Osteoblast (primary cell): ENCODE measurements around the gene SRRM5. TPM values are rescaled to one million over a fixed set of nuclear protein-coding genes. Genes with fewer than 3 reads are reported as not detected.

Source experiments
- DNase-seq: peaks from one replicate; pipeline ENCODE4 v3.0.0; 2011; ENCODE audit warnings: low spot score, mixed read lengths; ENCODE audit not compliant: insufficient read length; ENCODE audit errors: missing footprints
- H2AFZ ChIP-seq: 2 replicates; pipeline ENCODE4 v1.6.0; 2011; ENCODE audit warnings: mild to moderate bottlenecking, low read length
- H3K27ac ChIP-seq: 2 replicates; pipeline ENCODE4 v1.5.1; 2011; ENCODE audit warnings: mild to moderate bottlenecking, low read depth, low read length, moderate library complexity
- H3K27me3 ChIP-seq: 2 replicates; pipeline ENCODE4 v1.6.0; 2012; ENCODE audit warnings: mild to moderate bottlenecking, control low read depth, inconsistent platforms, low read length, moderate library complexity; ENCODE audit not compliant: insufficient read depth
- H3K36me3 ChIP-seq: 2 replicates; pipeline ENCODE4 v1.5.1; 2011; ENCODE audit warnings: mild to moderate bottlenecking, low read length, control low read depth, moderate library complexity; ENCODE audit not compliant: insufficient read depth
- H3K4me1 ChIP-seq: 2 replicates; pipeline ENCODE4 v1.5.1; 2011; ENCODE audit warnings: mild to moderate bottlenecking, low read length, control low read depth, moderate library complexity; ENCODE audit not compliant: insufficient read depth
- H3K4me2 ChIP-seq: 2 replicates; pipeline ENCODE4 v1.6.0; 2011; ENCODE audit warnings: mild to moderate bottlenecking, low read length; ENCODE audit not compliant: insufficient read depth
- H3K4me3 ChIP-seq: fragments of 200-600 bp; sonication (generic); 3 replicates; pipeline ENCODE4 v1.5.1; 2012; ENCODE audit warnings: mild to moderate bottlenecking, low read length, inconsistent platforms; ENCODE audit not compliant: insufficient read depth
- H3K79me2 ChIP-seq: 2 replicates; pipeline ENCODE4 v1.6.0; 2012; ENCODE audit warnings: mild to moderate bottlenecking, low read length, control low read depth, inconsistent platforms; ENCODE audit not compliant: insufficient read depth
- H3K9me3 ChIP-seq: 2 replicates; pipeline ENCODE4 v1.5.1; 2011; ENCODE audit warnings: low read depth, low read length, control low read depth
- H4K20me1 ChIP-seq: 2 replicates; pipeline ENCODE4 v1.6.0; 2012; ENCODE audit warnings: mild to moderate bottlenecking, low read length, control low read depth; ENCODE audit not compliant: insufficient read depth
- total RNA-seq: library from RNA; depleted of rRNA; stranded (reverse); fragments of >200 nt; gene quantifications from 2 replicates; pipeline ENCODE4 v1.2.3, GENCODE V29; 2012
- TF ChIP-seq, protein P1 (sequence below): IDR thresholded peaks from 2 replicates; pipeline ENCODE4 v1.5.1; 2011; ENCODE audit warnings: mild to moderate bottlenecking, low read depth, low read length, moderate library complexity; ENCODE audit errors: extremely low read depth

Gene SRRM5
- total RNA-seq, 1 donor = under 0.01 TPM

DNA sequence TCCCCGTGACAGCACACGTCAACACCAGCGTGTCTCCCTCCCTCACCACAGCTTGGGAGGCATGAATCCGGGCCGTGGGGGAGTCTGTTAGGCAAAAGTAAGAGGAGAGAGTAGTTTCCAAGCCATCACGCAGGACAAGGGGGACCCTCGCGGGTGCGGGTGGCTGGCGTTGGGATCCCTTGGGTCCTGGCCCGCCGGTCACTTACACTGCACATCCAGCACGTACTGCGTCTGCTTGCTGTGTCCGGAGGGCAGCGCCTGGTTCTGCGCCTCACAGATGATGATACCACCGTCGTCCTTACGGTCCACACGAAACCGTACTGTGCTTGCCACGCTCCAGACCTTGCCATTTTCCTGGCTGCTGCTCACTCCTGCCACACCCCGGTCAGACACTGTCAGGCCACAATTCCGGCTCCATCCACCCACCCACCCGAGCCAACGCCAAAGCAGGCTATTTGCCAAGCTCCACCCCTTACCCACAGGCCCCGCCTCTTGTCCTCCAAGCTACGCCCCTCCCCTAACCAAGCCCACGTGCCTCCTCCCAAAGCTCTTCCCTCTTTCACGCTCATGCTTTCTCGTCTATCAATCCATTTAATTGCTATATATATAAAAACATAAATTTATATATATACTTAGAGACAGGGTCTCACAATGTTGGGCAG is 14.2 kb downstream of the SRRM5 start:
- H3K9me3 ChIP-seq = no peaks in the 10 kb centered on the region
- DNase-seq = peak; percentile 62
- no peak overlapping the region for H2AFZ ChIP-seq
- H3K27ac ChIP-seq = no peak overlapping the region
- no peaks in the 10 kb centered on the region for H3K79me2 ChIP-seq
- no peak overlapping the region for H3K4me3 ChIP-seq
- no peaks in the 10 kb centered on the region for H3K4me1 ChIP-seq
- H3K27me3 ChIP-seq = no peaks in the 10 kb centered on the region
- H4K20me1 ChIP-seq = no peaks in the 10 kb centered on the region
- no peaks in the 10 kb centered on the region for H3K36me3 ChIP-seq
- TF ChIP-seq, protein P1, sequence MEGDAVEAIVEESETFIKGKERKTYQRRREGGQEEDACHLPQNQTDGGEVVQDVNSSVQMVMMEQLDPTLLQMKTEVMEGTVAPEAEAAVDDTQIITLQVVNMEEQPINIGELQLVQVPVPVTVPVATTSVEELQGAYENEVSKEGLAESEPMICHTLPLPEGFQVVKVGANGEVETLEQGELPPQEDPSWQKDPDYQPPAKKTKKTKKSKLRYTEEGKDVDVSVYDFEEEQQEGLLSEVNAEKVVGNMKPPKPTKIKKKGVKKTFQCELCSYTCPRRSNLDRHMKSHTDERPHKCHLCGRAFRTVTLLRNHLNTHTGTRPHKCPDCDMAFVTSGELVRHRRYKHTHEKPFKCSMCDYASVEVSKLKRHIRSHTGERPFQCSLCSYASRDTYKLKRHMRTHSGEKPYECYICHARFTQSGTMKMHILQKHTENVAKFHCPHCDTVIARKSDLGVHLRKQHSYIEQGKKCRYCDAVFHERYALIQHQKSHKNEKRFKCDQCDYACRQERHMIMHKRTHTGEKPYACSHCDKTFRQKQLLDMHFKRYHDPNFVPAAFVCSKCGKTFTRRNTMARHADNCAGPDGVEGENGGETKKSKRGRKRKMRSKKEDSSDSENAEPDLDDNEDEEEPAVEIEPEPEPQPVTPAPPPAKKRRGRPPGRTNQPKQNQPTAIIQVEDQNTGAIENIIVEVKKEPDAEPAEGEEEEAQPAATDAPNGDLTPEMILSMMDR = no peak
- no peak overlapping the region for H3K4me2 ChIP-seq

DNA sequence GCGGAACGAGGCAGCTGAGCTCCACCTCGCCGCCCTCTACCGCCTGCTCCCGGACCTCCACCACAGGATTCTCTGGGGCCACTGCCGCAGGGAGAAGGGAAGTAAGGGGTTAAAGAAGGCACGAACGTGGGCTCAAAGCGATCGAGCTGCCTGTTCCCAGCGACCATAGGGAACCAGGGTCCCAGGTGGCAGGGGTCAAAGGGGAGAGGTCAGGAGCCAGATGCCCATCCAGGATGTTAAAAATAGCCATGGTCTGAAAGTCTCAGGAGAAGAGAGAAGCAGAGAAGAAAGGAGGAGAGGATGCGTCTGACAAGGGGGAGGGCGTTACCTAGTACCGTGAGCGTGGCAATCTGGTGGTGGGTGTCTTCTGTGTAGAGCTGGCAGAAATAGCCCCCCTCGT is 14.9 kb downstream of the SRRM5 start:
- no peak overlapping the region for H3K27ac ChIP-seq
- no peak overlapping the region for H3K4me2 ChIP-seq
- H3K4me3 ChIP-seq = no peak overlapping the region
- no peaks in the 10 kb centered on the region for H3K36me3 ChIP-seq
- no peaks in the 10 kb centered on the region for H4K20me1 ChIP-seq
- H3K9me3 ChIP-seq = no peaks in the 10 kb centered on the region
- H2AFZ ChIP-seq = no peak overlapping the region
- no peaks in the 10 kb centered on the region for H3K27me3 ChIP-seq
- peak; percentile 22 for DNase-seq
- no peaks in the 10 kb centered on the region for H3K79me2 ChIP-seq
- TF ChIP-seq, protein P1 = no peak
- no peaks in the 10 kb centered on the region for H3K4me1 ChIP-seq

DNA sequence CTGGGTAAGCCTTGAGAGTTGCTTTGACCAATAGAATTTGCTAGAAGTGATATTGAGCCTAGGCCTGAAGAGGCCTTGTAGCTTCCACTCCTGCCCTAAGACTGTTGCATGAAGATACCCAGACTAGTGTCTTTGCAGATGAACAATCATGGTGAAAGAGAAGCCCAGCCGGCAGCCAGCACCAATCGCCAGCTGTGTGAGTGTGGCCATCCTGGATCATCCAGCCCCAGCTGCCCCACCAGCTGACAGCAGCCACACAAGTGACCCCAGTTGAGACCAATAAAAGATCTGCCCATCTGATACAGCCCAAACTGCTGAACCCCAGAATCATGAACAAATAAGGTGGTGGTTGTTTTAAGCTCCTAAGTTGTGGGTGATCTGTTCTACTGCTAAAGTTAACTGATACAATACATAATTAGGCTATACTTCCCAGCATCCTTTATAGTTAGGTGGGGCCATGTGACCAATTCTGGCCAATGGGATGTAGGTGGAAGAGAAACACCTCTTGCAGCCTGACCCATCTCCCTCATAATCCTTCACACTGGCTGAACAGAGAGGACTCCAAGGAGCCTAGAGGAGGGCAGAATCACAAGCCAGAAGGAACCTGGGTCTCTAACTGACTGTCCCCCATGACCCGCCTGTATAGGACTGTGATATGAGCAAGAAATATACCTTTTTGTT is 16.9 kb downstream of the SRRM5 start:
- no peak overlapping the region for H3K27ac ChIP-seq
- H2AFZ ChIP-seq = no peak overlapping the region
- H4K20me1 ChIP-seq = no peaks in the 10 kb centered on the region
- no peak overlapping the region for H3K4me3 ChIP-seq
- no peaks in the 10 kb centered on the region for H3K79me2 ChIP-seq
- H3K36me3 ChIP-seq = no peaks in the 10 kb centered on the region
- H3K4me1 ChIP-seq = no peaks in the 10 kb centered on the region
- H3K9me3 ChIP-seq = no peaks in the 10 kb centered on the region
- TF ChIP-seq, protein P1 = no peak
- peak; percentile 43 for DNase-seq
- no peak overlapping the region for H3K4me2 ChIP-seq
- no peaks in the 10 kb centered on the region for H3K27me3 ChIP-seq

DNA sequence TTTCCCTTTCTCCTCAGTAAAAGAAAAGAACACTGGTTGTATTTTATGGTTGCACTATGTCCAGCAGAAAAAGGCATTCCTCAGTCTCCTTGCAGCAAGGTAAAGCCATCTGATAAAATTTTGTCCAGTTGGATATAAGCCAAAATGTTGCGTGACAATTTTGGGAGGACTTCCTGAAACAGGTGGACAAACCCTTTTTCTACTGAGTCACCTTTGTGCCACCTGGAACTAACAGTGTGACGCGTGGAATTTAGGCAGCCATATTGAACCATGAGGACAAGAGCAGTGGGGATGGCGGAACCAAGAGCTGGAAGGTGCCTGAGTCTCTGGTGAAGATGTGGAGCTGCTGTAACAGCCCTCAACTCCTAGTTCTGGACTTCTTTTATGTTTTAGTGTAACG is 19.6 kb downstream of the SRRM5 start:
- Histone ChIP-seq H3K4me3 (no peak overlapping the region), H3K27ac (no peak overlapping the region), H4K20me1 (no peaks in the 10 kb centered on the region), H3K4me2 (no peak overlapping the region), H3K27me3 (no peaks in the 10 kb centered on the region), H3K79me2 (no peaks in the 10 kb centered on the region), H3K4me1 (peaks cover 24% of the 10 kb centered on the region), H3K9me3 (no peaks in the 10 kb centered on the region), H2AFZ (no peak overlapping the region), H3K36me3 (no peaks in the 10 kb centered on the region)
- DNase-seq = no peak
- TF ChIP-seq, protein P1 = no peak
